Stimulated activated naive CD8-positive, alpha-beta T cell treated with anti-CD3 and anti-CD28 coated beads, Interleukin-15, amount 100 ng/mL, for 72 hours (primary cell): Measurements from ENCODE around the gene DLGAP4.
A peak's percentile ranks its signal among the peaks of the same experiment; 100 is the strongest.

Experiments used
- ATAC-seq: fragments of 150-1000 bp; cut with Tn5 transposase; 2 replicates; pipeline ENCODE4 v1.10.0; 2021; ENCODE audit warnings: mild to moderate bottlenecking, moderate library complexity
- DNase-seq, 2 donors: peaks; one replicate each; pipeline ENCODE4 v3.0.0; 2021 to 2022
- H3K27ac Mint-ChIP-seq, 2 donors: one replicate each; pipeline ENCODE4 v1.8.0; 2022; ENCODE audit warnings: mild to moderate bottlenecking in 2 of 2, mixed read lengths in 2 of 2, moderate library complexity in 2 of 2
- H3K27me3 Mint-ChIP-seq: one replicate; pipeline ENCODE4 v1.8.0; 2022; ENCODE audit warnings: mixed read lengths
- H3K4me1 Mint-ChIP-seq: one replicate; pipeline ENCODE4 v1.8.0; 2022; ENCODE audit warnings: mild to moderate bottlenecking, mixed read lengths
- H3K4me3 Mint-ChIP-seq, 2 donors: one replicate each; pipeline ENCODE4 v1.8.0; 2022; ENCODE audit warnings: mild to moderate bottlenecking in 2 of 2, mixed read lengths in 2 of 2, moderate library complexity in 1 of 2
- H3K9me3 Mint-ChIP-seq, 2 donors: one replicate each; pipeline ENCODE4 v1.8.0; 2022; ENCODE audit warnings: mixed read lengths in 2 of 2

Gene DLGAP4

DNA sequence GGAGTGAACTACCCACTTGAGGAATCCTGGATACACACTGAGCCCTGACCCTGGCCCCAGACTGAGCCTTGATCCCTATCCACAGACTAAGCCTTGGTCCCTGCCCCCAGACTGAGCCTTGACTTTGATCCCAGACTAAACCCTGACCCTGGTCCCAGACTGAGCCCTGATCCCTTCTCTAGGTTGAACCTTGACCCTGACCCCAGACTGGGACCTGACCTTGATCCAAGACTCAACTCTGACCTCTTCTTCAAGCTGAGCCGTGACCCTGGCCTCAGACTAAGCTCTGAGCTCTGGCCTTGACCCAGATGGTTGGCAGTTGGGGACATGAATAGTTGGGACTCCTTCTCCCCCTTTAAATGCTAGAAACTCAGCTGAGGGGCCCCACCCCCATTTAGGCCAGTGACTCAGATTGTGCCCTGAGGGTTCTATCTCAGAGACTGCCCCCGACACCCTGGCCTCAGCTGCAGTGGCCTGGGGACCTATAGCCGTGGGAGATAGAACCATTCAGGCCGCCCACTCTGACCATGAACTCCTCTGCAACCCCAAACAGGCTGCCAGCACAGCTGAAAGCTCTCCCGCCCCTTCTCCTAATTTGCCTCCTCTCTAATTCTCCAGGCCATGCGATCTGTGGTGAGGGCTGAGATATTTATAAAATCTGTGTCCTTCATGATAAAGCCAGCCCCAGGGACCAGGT, 84.7 kb downstream of the DLGAP4 start:
- Mint-ChIP-seq H3K4me3 (no peak overlapping the region), H3K27ac (peak overlapping the region in 1 of 2 donors; percentile 36), H3K4me1 (no peaks in the 10 kb centered on the region), H3K27me3 (peaks cover 23% of the 10 kb centered on the region), H3K9me3 (no peaks in the 10 kb centered on the region)
- DNase-seq (no peak), ATAC-seq (no peak)

DNA sequence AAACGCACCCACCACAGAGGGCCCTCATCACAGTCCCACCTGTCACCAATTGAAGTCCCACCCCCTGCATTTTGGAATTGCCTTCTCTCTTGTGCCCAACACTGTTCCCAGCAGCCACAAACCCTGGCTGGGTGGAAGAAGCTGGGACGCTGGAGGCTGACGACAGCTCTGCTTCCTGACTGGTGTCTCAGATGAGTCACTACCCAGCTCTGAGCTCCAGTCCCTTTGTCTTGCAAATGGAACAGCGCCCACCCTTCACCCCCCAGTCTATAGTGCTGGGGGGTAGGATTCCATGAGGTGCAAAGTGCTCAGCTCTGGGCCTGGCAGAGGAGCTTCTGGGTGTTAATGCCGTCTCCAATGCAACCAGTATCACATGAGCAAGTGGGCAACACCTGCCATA, 85.3 kb downstream of the DLGAP4 start:
- Mint-ChIP-seq H3K4me1 (no peaks in the 10 kb centered on the region), H3K4me3 (no peak overlapping the region), H3K27ac (peak overlapping the region in 1 of 2 donors; percentile 49), H3K27me3 (peaks cover 18% of the 10 kb centered on the region), H3K9me3 (peaks cover 4 to 5% of the 10 kb centered on the region in 2 donors)
- ATAC-seq (no peak), DNase-seq (no peak)

DNA sequence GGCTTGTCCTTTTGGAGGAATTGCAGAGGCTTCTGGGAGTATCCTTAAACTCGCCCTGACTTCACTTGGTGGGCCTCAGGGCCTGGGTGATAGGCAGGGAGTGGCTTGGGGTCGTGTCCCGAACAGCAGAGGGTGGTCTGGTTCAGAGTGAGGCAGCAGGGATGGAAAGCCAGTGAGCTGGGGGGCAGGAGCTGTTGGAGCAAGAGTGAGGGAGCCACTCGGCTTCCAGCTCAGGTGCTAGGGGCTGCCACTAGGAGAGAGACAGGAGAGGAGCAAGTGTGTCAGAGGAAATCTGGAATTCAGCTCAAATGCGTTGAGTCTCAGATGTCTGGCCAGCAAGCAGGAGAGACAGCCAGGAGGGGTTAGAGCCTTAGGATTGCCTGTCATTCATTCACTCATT, 85.8 kb downstream of the DLGAP4 start:
- Mint-ChIP-seq H3K27me3 (peaks cover 18% of the 10 kb centered on the region), H3K9me3 (peaks cover 5 to 7% of the 10 kb centered on the region in 2 donors), H3K4me1 (no peaks in the 10 kb centered on the region), H3K27ac (no peak overlapping the region), H3K4me3 (no peak overlapping the region)
- ATAC-seq, result no peak
- DNase-seq, result no peak

DNA sequence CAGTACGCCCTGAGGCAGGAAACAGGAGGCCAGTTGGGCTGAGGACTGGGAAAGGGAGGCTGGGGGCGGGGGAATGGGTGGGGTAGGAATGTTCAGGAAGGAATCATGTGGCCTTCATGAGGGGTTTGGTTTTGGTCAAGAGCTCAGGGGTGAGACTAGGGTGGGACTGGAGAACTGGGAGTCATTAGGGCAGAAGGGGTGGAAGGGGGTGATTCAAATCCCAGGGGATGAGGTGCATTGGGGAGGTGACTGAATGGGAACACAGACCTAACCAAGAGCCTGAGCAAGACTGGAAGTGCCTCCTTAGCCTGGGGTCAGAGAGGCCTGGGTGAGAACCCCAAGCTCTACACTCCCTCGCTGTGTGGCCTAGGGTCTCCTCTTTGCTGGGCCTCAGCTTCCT, 86.8 kb downstream of the DLGAP4 start:
- Mint-ChIP-seq H3K27me3 (peaks cover 18% of the 10 kb centered on the region), H3K4me3 (no peak overlapping the region), H3K9me3 (peaks cover 5 to 7% of the 10 kb centered on the region in 2 donors), H3K27ac (peak overlapping the region in 1 of 2 donors; percentile 67), H3K4me1 (no peaks in the 10 kb centered on the region)
- no peak for DNase-seq
- no peak for ATAC-seq

DNA sequence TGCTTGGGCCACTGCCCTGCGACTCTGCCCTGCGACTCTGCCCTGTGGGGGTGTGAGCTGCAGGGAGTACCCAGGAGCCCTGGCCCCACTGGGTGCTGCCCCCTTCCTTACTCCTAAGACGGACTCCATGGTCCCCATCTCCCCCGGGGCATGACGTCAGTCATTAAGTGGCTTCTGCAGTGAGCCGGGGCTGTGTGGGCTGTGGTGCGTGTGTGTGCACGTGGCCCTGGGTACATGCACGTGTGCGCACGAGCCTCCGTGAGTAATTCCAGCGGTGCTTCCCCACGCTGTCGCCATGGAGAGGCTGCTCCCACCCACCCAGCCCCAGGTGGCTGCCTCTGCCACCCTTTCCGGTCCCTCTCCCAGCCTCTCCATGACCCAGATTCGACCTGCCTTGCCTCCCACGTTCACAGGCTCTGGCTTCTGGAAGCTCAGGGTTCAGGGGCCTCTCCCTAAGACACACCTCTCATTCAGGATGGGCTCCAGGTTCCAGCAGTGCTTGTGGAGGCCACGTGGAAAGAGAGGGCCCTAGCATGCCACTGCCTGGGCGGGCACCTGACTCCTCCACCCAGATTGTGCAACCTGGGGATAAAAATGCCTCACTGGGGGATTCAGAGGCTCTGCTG, 88.3 kb downstream of the DLGAP4 start:
- ATAC-seq (no peak), DNase-seq (no peak)
- no peak overlapping the region for H3K4me3 Mint-ChIP-seq
- H3K4me1 Mint-ChIP-seq, result no peaks in the 10 kb centered on the region
- H3K27me3 Mint-ChIP-seq, result peaks cover 18% of the 10 kb centered on the region
- peaks cover 5 to 7% of the 10 kb centered on the region in 2 donors for H3K9me3 Mint-ChIP-seq
- H3K27ac Mint-ChIP-seq, result no peak overlapping the region

DNA sequence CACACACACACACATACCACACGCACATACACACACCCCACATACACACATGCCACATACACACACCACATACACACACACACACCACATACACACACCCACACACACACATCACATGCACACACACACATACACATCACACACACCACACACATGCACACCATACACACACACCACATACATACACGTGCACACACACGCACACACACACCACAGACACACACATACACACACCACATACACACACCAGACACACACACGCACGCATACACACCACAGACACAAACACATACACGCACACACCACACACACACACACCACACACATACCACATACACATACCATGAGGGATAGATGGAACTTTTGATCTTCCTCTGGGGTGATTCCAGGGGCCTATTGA, 90.2 kb downstream of the DLGAP4 start:
- DNase-seq (no peak), ATAC-seq (no peak)
- no peak overlapping the region for H3K27ac Mint-ChIP-seq
- peaks cover 25% of the 10 kb centered on the region for H3K27me3 Mint-ChIP-seq
- peaks cover 5 to 7% of the 10 kb centered on the region in 2 donors for H3K9me3 Mint-ChIP-seq
- H3K4me1 Mint-ChIP-seq, result no peaks in the 10 kb centered on the region
- H3K4me3 Mint-ChIP-seq, result no peak overlapping the region

DNA sequence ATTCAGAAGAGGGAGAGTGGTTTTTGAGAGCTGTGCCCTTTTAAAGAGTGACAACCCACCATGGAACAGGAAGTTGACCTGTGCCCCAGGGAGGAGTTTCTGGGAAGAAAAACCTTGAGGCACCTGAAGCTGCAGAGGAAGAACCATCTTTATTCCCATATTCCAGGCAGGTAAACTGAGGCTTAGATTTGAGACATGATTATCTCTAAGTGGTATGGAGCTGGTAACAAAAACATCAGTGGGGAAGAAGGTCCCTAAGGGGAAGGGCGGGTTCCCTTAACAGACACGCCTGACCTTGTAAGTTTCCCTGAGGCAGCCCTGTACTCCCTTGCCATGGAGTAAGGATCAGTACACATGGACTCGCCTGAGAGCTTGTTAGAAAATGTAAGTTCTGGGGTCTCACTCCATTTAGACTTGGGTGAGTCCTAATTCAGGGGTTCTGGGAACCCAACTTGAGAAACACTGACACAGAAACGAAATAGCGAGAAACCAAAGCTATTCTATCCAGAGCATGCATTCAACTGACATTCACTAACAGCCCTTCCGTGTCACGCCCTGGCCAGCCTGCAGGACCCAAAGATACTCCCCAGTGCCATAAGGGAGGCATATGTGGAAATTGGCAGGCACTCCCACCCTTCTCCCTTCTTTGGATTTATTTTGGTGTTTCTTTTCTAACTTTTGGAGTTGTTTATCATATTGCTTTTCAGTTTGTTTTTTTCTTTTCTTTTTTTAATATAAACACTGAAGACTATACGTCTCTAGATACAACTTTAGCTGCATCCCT, 90.9 kb downstream of the DLGAP4 start:
- H3K4me1 Mint-ChIP-seq, result no peaks in the 10 kb centered on the region
- ATAC-seq (no peak), DNase-seq (no peak)
- H3K4me3 Mint-ChIP-seq, result no peak overlapping the region
- H3K9me3 Mint-ChIP-seq, result peaks cover 5 to 7% of the 10 kb centered on the region in 2 donors
- peaks cover 25% of the 10 kb centered on the region for H3K27me3 Mint-ChIP-seq
- no peak overlapping the region for H3K27ac Mint-ChIP-seq

DNA sequence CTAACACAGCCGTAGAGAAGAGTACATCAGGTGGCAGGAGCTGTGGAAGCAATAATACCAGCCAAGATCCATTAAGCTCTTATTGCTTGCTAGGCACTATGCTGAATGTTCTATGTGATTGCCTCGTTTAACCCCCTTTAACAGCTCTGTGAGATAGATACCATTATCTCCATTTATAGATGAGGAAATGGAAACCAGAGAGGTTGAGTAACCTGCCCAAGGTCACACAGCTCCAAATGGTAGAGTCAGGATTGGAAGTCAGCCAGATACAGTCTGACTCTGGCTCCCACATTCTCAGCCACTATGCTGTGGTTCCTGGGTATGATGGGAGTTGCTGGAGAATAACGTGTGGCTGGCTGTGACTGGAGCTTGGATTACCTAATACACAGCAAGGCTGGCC, 92.4 kb downstream of the DLGAP4 start:
- Mint-ChIP-seq H3K9me3 (peaks cover 5 to 7% of the 10 kb centered on the region in 2 donors), H3K27me3 (peaks cover 35% of the 10 kb centered on the region), H3K4me1 (no peaks in the 10 kb centered on the region), H3K4me3 (no peak overlapping the region), H3K27ac (no peak overlapping the region)
- no peak for ATAC-seq
- no peak for DNase-seq

DNA sequence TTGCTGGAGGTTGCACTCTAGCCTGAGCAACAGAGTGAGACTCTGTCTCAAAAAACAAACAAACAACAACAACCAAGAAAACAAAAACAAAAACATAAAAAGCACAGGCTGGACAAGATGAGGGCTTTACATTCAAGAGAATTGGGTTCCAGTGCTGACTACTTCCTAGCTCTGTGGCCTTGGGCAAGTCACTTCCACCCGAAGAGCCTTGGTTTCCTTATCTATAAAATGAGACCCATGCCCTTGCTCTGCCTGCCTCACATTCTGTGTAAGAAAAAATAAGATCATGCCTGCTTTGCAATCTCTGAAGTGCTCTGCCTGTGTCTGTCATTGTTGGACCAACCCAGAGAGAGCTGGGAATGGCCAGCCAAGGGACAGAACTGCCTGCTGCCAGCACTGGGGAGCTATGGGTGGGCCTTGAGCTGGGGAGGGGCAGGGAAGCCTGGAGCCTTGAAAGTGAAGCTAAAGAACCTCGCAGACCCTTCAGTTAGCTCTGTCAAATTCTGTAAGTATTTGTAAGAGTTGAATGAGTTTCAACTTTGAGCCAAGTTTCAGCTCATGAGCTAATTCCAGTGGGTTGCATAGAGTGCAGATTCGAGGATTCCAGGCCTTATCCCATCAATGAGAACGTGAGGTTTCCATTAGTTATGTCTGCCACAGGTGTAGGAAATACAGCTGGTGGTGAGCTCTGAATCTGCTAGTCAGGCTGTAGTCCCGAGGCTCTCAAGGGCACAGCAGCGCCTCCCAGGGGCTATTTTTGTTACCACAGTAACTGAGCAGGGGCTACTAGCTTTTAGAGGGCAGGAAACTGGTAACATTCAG, 93.2 kb downstream of the DLGAP4 start:
- H3K27me3 Mint-ChIP-seq, result peaks cover 29% of the 10 kb centered on the region
- ATAC-seq, result peak; percentile 82
- no peaks in the 10 kb centered on the region for H3K4me1 Mint-ChIP-seq
- H3K27ac Mint-ChIP-seq, result no peak overlapping the region
- no peak overlapping the region for H3K4me3 Mint-ChIP-seq
- peak; percentile 43 to 58 for DNase-seq
- peaks cover 5 to 7% of the 10 kb centered on the region in 2 donors for H3K9me3 Mint-ChIP-seq

DNA sequence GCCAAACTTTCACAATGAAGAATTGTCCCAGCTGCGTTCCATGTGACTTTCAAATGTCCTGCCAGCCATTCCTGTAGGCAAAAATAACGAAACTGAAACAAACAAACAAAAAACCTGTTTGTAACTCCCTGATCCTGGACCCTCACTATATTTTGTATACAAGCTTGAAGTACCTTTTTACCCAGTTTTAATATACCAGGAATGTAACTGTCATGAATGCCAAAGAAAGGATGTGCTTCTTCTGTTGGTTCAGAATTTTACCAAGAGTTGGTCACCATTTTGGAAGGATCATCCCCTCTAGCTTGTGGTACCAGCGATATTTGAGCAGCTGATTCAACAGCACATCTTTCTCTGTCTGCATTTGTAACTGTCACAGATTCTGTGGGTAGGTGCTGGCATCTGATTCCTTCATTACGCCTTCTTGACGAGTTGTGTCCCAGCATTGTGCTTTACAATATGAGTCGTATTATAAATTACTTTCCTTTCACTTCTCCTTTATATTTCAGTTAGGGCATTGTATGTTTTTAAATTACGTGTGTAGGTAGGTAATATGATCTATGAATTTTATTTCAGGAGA, 93.9 kb downstream of the DLGAP4 start:
- H3K4me1 Mint-ChIP-seq, result no peaks in the 10 kb centered on the region
- peaks cover 5 to 7% of the 10 kb centered on the region in 2 donors for H3K9me3 Mint-ChIP-seq
- no peak overlapping the region for H3K27ac Mint-ChIP-seq
- ATAC-seq, result no peak
- peaks cover 29% of the 10 kb centered on the region for H3K27me3 Mint-ChIP-seq
- no peak overlapping the region for H3K4me3 Mint-ChIP-seq
- DNase-seq, result no peak

DNA sequence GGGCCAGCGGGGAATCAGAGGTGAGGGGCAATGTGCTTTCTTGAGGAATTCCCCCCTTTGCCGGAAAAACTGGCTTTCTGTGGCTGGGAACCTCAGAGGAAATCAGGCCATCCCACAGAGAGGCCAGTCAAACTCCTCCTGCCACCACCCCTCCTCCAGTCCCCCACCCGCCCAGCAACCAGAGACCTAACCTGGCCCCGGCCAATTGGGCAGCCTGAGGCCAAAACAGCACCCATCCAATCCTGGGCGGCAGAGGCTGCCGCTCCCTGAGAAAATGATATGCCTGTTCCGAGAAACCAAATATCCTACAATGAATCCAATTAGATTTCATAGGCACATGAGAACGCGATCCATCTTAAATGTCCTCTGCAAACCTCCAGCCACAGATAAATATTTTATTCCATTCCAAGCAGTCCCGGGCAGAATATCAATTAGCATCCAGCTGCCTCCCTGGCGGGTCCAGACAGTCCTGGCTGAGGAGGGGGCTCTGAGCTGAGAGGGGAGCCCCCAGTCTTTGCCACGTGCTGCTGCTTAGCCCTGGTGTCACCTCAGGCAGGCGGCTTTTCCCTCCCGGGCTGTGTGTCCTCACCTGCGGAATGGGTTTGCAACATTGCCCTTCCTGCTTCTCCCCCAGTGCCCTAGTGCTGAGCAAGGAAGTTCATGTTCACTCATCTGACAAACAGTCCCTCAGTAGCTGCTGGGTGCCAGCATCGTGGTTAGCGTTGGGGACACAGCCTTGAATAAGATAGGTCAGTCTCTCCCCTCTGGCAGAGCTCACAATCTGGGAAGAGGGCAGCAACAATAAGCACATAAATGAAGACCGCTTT, 95.0 kb downstream of the DLGAP4 start:
- Mint-ChIP-seq H3K4me1 (no peaks in the 10 kb centered on the region), H3K27ac (no peak overlapping the region), H3K27me3 (peaks cover 29% of the 10 kb centered on the region), H3K4me3 (no peak overlapping the region), H3K9me3 (peaks cover 5 to 6% of the 10 kb centered on the region in 2 donors)
- ATAC-seq, result no peak
- DNase-seq, result no peak

DNA sequence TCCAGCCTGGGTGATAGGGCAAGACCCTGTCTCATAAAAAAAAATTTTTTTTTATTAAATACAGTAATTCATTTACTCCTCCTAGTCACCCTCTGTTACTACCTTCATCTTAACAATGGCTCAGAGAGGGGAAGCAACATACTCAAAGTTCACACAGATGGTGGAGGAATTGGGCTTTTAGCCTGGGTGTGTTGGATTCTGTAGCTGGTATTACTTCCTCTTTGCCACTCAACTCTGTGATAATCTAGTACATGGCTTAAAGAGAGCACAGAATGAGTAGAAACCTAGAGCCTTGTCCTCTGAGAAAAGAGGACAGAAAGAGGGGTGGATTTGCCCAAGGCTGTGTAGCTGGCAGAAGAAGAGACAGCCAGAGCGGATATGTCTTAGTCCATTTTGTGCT, 96.6 kb downstream of the DLGAP4 start:
- ATAC-seq, result no peak
- no peaks in the 10 kb centered on the region for H3K4me1 Mint-ChIP-seq
- no peak for DNase-seq
- no peaks in the 10 kb centered on the region for H3K9me3 Mint-ChIP-seq
- H3K27ac Mint-ChIP-seq, result no peak overlapping the region
- H3K27me3 Mint-ChIP-seq, result peaks cover 34% of the 10 kb centered on the region
- H3K4me3 Mint-ChIP-seq, result no peak overlapping the region

DNA sequence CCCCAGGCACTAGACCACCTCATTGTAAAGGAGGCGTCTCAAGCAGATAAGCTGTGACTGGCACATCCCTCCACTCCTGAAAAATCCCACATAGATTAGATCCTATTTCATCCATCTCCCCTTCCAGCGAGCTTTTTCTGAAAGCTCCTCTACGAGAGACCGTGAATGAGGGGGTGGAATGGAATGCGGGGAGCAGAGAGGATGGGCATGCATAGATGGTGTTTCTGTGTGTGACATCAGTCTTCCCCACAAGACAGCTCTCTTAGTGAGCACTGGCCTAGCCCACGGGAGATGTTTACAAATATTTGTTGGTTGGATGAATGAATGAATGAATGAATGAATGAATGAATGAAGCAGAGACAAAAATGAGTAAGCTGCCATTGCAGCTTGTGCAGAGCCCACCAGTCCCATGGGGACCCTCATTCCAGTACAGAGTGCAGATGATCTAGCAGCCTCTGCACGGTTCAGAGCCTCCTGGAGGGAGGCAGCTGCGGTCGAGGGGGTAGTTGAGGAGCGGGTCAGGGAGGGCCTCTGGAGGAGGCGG, 98.4 kb downstream of the DLGAP4 start:
- H3K9me3 Mint-ChIP-seq, result no peaks in the 10 kb centered on the region
- DNase-seq, result no peak
- ATAC-seq, result no peak
- H3K27ac Mint-ChIP-seq, result no peak overlapping the region
- H3K4me1 Mint-ChIP-seq, result no peaks in the 10 kb centered on the region
- H3K27me3 Mint-ChIP-seq, result peaks cover 37% of the 10 kb centered on the region
- no peak overlapping the region for H3K4me3 Mint-ChIP-seq

DNA sequence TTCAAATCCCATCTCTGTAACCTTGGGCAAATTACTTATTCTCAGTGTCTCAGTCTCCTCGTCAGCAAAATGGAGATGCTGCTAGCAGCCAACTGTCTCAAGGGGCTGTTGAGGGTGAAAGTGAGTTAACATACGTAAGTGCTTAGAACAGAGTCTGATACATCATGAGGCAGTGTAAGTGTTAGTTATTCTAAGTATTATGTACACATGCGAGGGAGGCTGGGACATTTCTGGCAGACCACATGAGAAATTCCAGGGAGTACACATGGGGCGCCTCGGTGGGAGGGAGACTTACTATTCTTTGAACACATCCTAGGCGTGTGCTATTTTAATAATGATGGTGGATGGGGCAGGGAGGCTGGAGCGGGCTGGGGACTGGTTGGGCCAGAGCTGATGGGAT, 99.1 kb downstream of the DLGAP4 start:
- Mint-ChIP-seq H3K27ac (peak overlapping the region in 1 of 2 donors; percentile 6), H3K4me3 (no peak overlapping the region), H3K4me1 (no peaks in the 10 kb centered on the region), H3K27me3 (peaks cover 35% of the 10 kb centered on the region), H3K9me3 (no peaks in the 10 kb centered on the region)
- DNase-seq, result no peak
- no peak for ATAC-seq
